GM20431 (cell line): ENCODE measurements around the gene LONRF2.

ENCODE experiments used
- in situ Hi-C: fragments of 300-500 bp; cut with MseI, MboI; formaldehyde crosslinking; loops from one replicate; pipeline ENCODE4 v1.15.0; 2020; ENCODE audit warnings: low sequenced_read_pairs; ENCODE audit not compliant: unreplicated experiment

LONRF2 gene

GRCh38 chr2:100302585-100302892 lies 19.8 kb downstream of the LONRF2 start:
- in situ Hi-C loops = no loop called here

- in situ Hi-C loops = no loop called here
Measured at GRCh38 chr2:100301881-100302584, 20.3 kb downstream of the LONRF2 start.

- in situ Hi-C loops = no loop called here
Measured at GRCh38 chr2:100299548-100299947, 22.8 kb downstream of the LONRF2 start.

GRCh38 chr2:100297511-100297910 lies 24.8 kb downstream of the LONRF2 start:
- in situ Hi-C loops = no loop called here

- in situ Hi-C loops = no loop called here
Measured at GRCh38 chr2:100294162-100294497, 28.2 kb downstream of the LONRF2 start.

GRCh38 chr2:100293341-100294161 lies 28.8 kb downstream of the LONRF2 start:
- in situ Hi-C loops = no loop called here

GRCh38 chr2:100292022-100292580 lies 30.2 kb downstream of the LONRF2 start:
- in situ Hi-C loops = no loop called here

- in situ Hi-C loops = no loop called here
Measured at GRCh38 chr2:100291152-100291970, 30.9 kb downstream of the LONRF2 start.

- in situ Hi-C loops = no loop called here
Measured at GRCh38 chr2:100290718-100291151, 31.6 kb downstream of the LONRF2 start.

GRCh38 chr2:100289020-100289419 lies 33.3 kb downstream of the LONRF2 start:
- in situ Hi-C loops = no loop called here

- in situ Hi-C loops = no loop called here
Measured at GRCh38 chr2:100286318-100286717, 36.0 kb downstream of the LONRF2 start.

- in situ Hi-C loops = no loop called here
Measured at GRCh38 chr2:100285691-100286090, 36.6 kb downstream of the LONRF2 start.

- in situ Hi-C loops = no loop called here
Measured at GRCh38 chr2:100285011-100285410, 37.3 kb downstream of the LONRF2 start.

GRCh38 chr2:100283724-100284501 lies 38.4 kb downstream of the LONRF2 start:
- in situ Hi-C loops = no loop called here

GRCh38 chr2:100281521-100282438 lies 40.5 kb downstream of the LONRF2 start:
- in situ Hi-C loops = no loop called here

GRCh38 chr2:100279586-100280534 lies 42.4 kb downstream of the LONRF2 start:
- in situ Hi-C loops = no loop called here

- in situ Hi-C loops = no loop called here
Measured at GRCh38 chr2:100278986-100279385, 43.3 kb downstream of the LONRF2 start.

GRCh38 chr2:100278501-100278900 lies 43.8 kb downstream of the LONRF2 start:
- in situ Hi-C loops = no loop called here
